HG03571 (cell line): ENCODE measurements around the gene ERGIC1.
"Not testable (repeated sequence)": the region's sequence is repeated elsewhere in the genome, so short reads cannot be mapped to it uniquely, and the experiment has no call there.

Experiments used
- ATAC-seq: cut with Tn5 transposase; IDR thresholded peaks from one replicate; pipeline ENCODE4 v1.9.1; 2021; ENCODE audit not compliant: unreplicated experiment

ERGIC1 gene

GRCh38 chr5:172800088-172800551, 33.9 kb upstream of the ERGIC1 start:
- ATAC-seq, result no peak

- ATAC-seq, result no peak
Measured at GRCh38 chr5:172801179-172801671, 32.8 kb upstream of the ERGIC1 start.

GRCh38 chr5:172802112-172802511, 31.9 kb upstream of the ERGIC1 start:
- ATAC-seq, result no peak

- ATAC-seq, result no peak
Measured at GRCh38 chr5:172802567-172803176, 31.4 kb upstream of the ERGIC1 start.

GRCh38 chr5:172805018-172805683, 28.9 kb upstream of the ERGIC1 start:
- ATAC-seq, result no peak

GRCh38 chr5:172805736-172806255, 28.3 kb upstream of the ERGIC1 start:
- no peak for ATAC-seq

GRCh38 chr5:172806897-172807672, 27.0 kb upstream of the ERGIC1 start:
- peak; percentile 94 for ATAC-seq

GRCh38 chr5:172807766-172808311, 26.2 kb upstream of the ERGIC1 start:
- no peak for ATAC-seq

GRCh38 chr5:172809774-172810173, 24.3 kb upstream of the ERGIC1 start:
- no peak for ATAC-seq

- ATAC-seq, result not testable (repeated sequence)
Measured at GRCh38 chr5:172810996-172811395, 23.1 kb upstream of the ERGIC1 start.

GRCh38 chr5:172815631-172816030, 18.4 kb upstream of the ERGIC1 start:
- no peak for ATAC-seq

- no peak for ATAC-seq
Measured at GRCh38 chr5:172816925-172817562, 17.0 kb upstream of the ERGIC1 start.

GRCh38 chr5:172817664-172818063, 16.4 kb upstream of the ERGIC1 start:
- no peak for ATAC-seq

GRCh38 chr5:172818081-172818480, 16.0 kb upstream of the ERGIC1 start:
- no peak for ATAC-seq

GRCh38 chr5:172819569-172819968, 14.5 kb upstream of the ERGIC1 start:
- no peak for ATAC-seq

GRCh38 chr5:172820046-172820767, 13.8 kb upstream of the ERGIC1 start:
- no peak for ATAC-seq

GRCh38 chr5:172821340-172821985, 12.6 kb upstream of the ERGIC1 start:
- no peak for ATAC-seq

GRCh38 chr5:172823840-172824362, 10.2 kb upstream of the ERGIC1 start:
- no peak for ATAC-seq

- ATAC-seq, result no peak
Measured at GRCh38 chr5:172825610-172826204, 8.3 kb upstream of the ERGIC1 start.
